Mammary epithelial cell (primary cell): ENCODE data around the gene YIF1A.

ENCODE experiments used
- EZH2 ChIP-seq: IDR thresholded peaks from 2 replicates; pipeline ENCODE4 v1.6.1; 2012; ENCODE audit warnings: low read length, inconsistent platforms, borderline replicate concordance
- TF ChIP-seq, protein P1 (sequence below), 2 donors: IDR thresholded peaks in 1 of 2; conservative IDR thresholded peaks in 1 of 2; 2 replicates each; pipeline ENCODE4 v1.5.1; 2011 to 2012; ENCODE audit warnings: inconsistent platforms in 2 of 2, low read length in 2 of 2, mild to moderate bottlenecking in 2 of 2, control low read depth in 1 of 2, low read depth in 1 of 2; ENCODE audit not compliant: insufficient read depth in 1 of 2; ENCODE audit errors: extremely low read depth in 1 of 2

- no peak for TF ChIP-seq EZH2
- TF ChIP-seq, protein P1, sequence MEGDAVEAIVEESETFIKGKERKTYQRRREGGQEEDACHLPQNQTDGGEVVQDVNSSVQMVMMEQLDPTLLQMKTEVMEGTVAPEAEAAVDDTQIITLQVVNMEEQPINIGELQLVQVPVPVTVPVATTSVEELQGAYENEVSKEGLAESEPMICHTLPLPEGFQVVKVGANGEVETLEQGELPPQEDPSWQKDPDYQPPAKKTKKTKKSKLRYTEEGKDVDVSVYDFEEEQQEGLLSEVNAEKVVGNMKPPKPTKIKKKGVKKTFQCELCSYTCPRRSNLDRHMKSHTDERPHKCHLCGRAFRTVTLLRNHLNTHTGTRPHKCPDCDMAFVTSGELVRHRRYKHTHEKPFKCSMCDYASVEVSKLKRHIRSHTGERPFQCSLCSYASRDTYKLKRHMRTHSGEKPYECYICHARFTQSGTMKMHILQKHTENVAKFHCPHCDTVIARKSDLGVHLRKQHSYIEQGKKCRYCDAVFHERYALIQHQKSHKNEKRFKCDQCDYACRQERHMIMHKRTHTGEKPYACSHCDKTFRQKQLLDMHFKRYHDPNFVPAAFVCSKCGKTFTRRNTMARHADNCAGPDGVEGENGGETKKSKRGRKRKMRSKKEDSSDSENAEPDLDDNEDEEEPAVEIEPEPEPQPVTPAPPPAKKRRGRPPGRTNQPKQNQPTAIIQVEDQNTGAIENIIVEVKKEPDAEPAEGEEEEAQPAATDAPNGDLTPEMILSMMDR (conservative IDR thresholded peaks at IDR 0.05 in 1 of 2, IDR thresholded peaks at IDR 0.05 in 1 of 2; ENCODE audit: extremely low read depth in 1 of 2, insufficient read depth in 1 of 2, low read depth in 1 of 2, low read length in 2 of 2): no peak
Observed at GRCh38 chr11:66317723-66318599, 29.0 kb upstream of the YIF1A start.
